Measurements from ENCODE around the gene PDS5B. TPM values are rescaled to one million over a fixed set of nuclear protein-coding genes. Genes with fewer than 3 reads are reported as not detected.

PDS5B gene
- total RNA-seq, 2 experiments from 2014 or later = 44.1 to 46.6 TPM

DNA sequence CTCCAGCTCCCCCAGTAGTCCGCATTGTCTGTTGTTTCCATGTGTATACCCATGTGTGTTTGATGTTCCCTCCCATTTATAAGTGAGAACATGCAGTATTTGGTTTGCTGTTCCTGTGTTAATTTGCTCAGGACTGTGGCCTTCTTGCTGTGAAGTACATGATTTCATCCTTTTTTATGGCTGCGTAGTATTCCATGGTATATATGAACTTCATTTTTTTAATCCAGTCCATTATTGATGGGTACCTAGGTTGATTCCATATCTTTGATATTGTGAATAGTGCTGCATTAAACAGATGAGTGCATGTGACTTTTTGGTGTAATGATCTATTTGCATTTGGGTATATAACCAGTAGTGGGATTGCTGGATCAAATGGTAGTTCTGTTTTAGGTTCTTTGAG is 175.2 kb downstream of the PDS5B start:
- intact Hi-C loops (cut with micrococcal nuclease) = no loop called here
- POLR2A ChIA-PET = no interaction called here
- H3K4me1 Mint-ChIP-seq (ENCODE audit: low read depth) = peaks cover 8% of the 10 kb centered on the region
- H3K27me3 Mint-ChIP-seq = no peaks in the 10 kb centered on the region
- H3K9me3 Mint-ChIP-seq = peaks cover 9% of the 10 kb centered on the region
- TF ChIP-seq, protein P1, sequence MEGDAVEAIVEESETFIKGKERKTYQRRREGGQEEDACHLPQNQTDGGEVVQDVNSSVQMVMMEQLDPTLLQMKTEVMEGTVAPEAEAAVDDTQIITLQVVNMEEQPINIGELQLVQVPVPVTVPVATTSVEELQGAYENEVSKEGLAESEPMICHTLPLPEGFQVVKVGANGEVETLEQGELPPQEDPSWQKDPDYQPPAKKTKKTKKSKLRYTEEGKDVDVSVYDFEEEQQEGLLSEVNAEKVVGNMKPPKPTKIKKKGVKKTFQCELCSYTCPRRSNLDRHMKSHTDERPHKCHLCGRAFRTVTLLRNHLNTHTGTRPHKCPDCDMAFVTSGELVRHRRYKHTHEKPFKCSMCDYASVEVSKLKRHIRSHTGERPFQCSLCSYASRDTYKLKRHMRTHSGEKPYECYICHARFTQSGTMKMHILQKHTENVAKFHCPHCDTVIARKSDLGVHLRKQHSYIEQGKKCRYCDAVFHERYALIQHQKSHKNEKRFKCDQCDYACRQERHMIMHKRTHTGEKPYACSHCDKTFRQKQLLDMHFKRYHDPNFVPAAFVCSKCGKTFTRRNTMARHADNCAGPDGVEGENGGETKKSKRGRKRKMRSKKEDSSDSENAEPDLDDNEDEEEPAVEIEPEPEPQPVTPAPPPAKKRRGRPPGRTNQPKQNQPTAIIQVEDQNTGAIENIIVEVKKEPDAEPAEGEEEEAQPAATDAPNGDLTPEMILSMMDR (IDR thresholded peaks at IDR 0.05) = no peak
- peaks cover 52% of the 10 kb centered on the region for H3K36me3 Mint-ChIP-seq (ENCODE audit: low read depth)
- ATAC-seq (no peak), DNase-seq (no peak)
- CTCF ChIA-PET = no interaction called here
- no peak overlapping the region for H3K4me3 Mint-ChIP-seq
- no peak overlapping the region for H3K27ac Mint-ChIP-seq

DNA sequence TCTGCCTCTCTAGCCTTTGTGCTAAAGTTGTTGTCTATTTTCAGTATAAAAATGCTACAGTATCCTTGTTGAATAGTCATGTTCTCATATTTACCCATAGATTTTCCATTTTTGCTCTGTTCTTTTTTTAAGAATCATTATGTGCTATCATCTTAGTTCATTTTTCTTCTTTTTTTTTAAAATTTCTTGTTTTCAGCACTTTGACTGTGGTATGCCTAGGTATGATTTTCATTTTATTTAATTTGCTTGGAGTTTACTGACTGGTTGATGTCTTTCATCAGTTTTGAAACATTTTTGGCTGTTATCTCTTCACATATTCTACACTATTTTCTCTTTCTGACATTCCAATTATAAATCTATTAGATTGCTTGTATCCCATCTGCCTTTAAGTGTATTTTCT is 192.9 kb downstream of the PDS5B start:
- POLR2A ChIA-PET = no interaction called here
- TF ChIP-seq, protein P1 (IDR thresholded peaks at IDR 0.05) = no peak
- CTCF ChIA-PET = interaction anchor here (0.9 kb wide), 1 partner anchor 128 kb away, joined by 4 read pairs; no protein-coding TSS in a partner anchor
- intact Hi-C loops (cut with micrococcal nuclease) = no loop called here
- Mint-ChIP-seq H3K27ac (no peak overlapping the region), H3K36me3 (ENCODE audit: low read depth) (peaks cover 26% of the 10 kb centered on the region), H3K4me3 (no peak overlapping the region), H3K9me3 (peaks cover 2% of the 10 kb centered on the region), H3K4me1 (ENCODE audit: low read depth) (peaks cover 16% of the 10 kb centered on the region), H3K27me3 (no peaks in the 10 kb centered on the region)
- no peak for DNase-seq
- no peak for ATAC-seq

DNA sequence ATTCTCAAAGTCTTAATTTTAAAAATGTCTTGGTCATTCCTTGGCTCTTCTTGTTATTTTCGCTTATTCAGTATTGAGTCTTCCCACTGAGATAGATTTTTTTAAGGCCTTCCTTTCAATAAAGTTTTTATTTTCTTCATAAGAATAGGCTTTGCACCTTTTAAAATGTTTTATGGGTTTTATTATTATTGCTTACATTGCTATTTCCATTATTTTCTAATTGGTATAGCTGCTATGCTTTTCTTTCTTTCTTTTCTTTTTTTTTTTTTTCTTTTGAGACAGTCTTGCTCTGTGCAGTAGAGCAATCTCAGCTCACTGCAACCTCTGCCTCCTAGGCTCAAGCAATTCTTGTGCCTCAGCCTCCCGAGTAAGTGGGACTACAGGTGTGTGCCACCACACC is 195.7 kb downstream of the PDS5B start:
- no peak overlapping the region for H3K27ac Mint-ChIP-seq
- TF ChIP-seq, protein P1 (IDR thresholded peaks at IDR 0.05) = no peak
- CTCF ChIA-PET = no interaction called here
- peaks cover 22% of the 10 kb centered on the region for H3K36me3 Mint-ChIP-seq (ENCODE audit: low read depth)
- intact Hi-C loops (cut with micrococcal nuclease) = no loop called here
- H3K4me3 Mint-ChIP-seq = no peak overlapping the region
- H3K4me1 Mint-ChIP-seq (ENCODE audit: low read depth) = peaks cover 23% of the 10 kb centered on the region
- H3K9me3 Mint-ChIP-seq = peaks cover 2% of the 10 kb centered on the region
- H3K27me3 Mint-ChIP-seq = no peaks in the 10 kb centered on the region
- DNase-seq = no peak
- no peak for ATAC-seq
- POLR2A ChIA-PET = no interaction called here

DNA sequence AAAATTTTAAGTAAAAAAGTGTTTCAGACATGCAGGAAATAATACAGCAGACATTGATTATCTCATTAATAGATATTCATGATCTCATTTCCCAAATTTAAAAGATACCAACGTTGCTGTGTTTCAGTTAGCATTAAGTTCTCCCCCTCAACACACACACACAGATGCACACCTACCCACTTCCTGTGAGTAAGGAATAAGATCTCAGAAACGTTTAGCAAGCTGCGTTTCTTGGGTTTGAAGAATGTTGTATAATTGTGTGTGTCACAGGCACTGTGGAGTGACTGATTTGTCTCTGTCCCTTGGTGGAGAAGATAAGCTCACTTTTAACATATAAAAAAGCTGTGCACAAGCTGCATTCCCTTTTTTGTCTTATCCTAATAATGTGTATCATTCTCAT is 196.8 kb downstream of the PDS5B start:
- peaks cover 23% of the 10 kb centered on the region for H3K4me1 Mint-ChIP-seq (ENCODE audit: low read depth)
- no peak overlapping the region for H3K4me3 Mint-ChIP-seq
- peaks cover 2% of the 10 kb centered on the region for H3K9me3 Mint-ChIP-seq
- CTCF ChIA-PET = no interaction called here
- DNase-seq (peak; percentile 46), ATAC-seq (peak; percentile 99)
- H3K27ac Mint-ChIP-seq = peak overlapping the region; percentile 83
- intact Hi-C loops (cut with micrococcal nuclease) = no loop called here
- TF ChIP-seq, protein P1 (IDR thresholded peaks at IDR 0.05) = no peak
- H3K36me3 Mint-ChIP-seq (ENCODE audit: low read depth) = peaks cover 23% of the 10 kb centered on the region
- H3K27me3 Mint-ChIP-seq = no peaks in the 10 kb centered on the region
- POLR2A ChIA-PET = interaction anchor here (0.7 kb wide), 1 partner anchor 30 kb away, joined by 3 read pairs; no protein-coding TSS in a partner anchor

DNA sequence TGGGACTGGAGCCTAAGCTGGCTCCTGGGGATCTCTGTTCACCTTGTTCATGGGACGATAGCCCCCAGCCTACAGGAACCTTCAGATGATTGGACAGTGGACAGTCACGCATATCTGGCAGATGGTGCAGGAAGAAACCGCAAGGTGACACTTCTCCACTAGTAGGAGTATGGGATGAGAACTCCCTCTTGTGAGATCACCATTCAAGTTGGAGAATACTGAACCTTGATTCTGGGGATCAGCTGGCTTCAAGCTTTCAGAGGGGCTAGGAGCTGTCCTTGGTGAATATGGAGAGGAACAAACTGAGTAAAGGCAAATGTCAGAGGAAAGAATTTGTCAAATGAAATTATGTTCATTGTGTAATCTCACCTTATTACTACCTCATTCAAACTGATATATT is 204.5 kb downstream of the PDS5B start:
- H3K36me3 Mint-ChIP-seq (ENCODE audit: low read depth) = peaks cover 16% of the 10 kb centered on the region
- CTCF ChIA-PET = no interaction called here
- H3K27ac Mint-ChIP-seq = peak overlapping the region; percentile 88
- peaks cover 43% of the 10 kb centered on the region for H3K4me1 Mint-ChIP-seq (ENCODE audit: low read depth)
- POLR2A ChIA-PET = interaction anchor here (0.6 kb wide), 1 partner anchor 19 kb away, joined by 4 read pairs; no protein-coding TSS in a partner anchor
- H3K4me3 Mint-ChIP-seq = no peak overlapping the region
- H3K27me3 Mint-ChIP-seq = no peaks in the 10 kb centered on the region
- TF ChIP-seq, protein P1 (IDR thresholded peaks at IDR 0.05) = no peak
- peaks cover 2% of the 10 kb centered on the region for H3K9me3 Mint-ChIP-seq
- no peak for DNase-seq
- ATAC-seq = no peak
- intact Hi-C loops (cut with micrococcal nuclease) = loop anchor here (5.0 kb wide), 2 partner anchors 53 to 117 kb away; no protein-coding TSS in a partner anchor

Data from activated CD8-positive, alpha-beta T cell treated with anti-CD3 and anti-CD28 coated beads for 36 hours (primary cell).